Measurements from ENCODE around the gene AKT1S1.

- TF ChIP-seq ZNF501 (tag by site-specific recombination; IDR thresholded peaks at IDR 0.05) (no peak), ZNF23 (tag by site-specific recombination; IDR thresholded peaks at IDR 0.05; ENCODE audit: borderline replicate concordance) (no peak), ZNF785 (tag by site-specific recombination; IDR thresholded peaks at IDR 0.05) (no peak), ZNF747 (tag by site-specific recombination; IDR thresholded peaks at IDR 0.05) (no peak), ZNF830 (tag by site-specific recombination; IDR thresholded peaks at IDR 0.05; ENCODE audit: low read depth) (no peak), ZNF16 (tag by site-specific recombination; IDR thresholded peaks at IDR 0.05; ENCODE audit: low read depth) (no peak), SETDB1 (IDR thresholded peaks at IDR 0.05; ENCODE audit: insufficient read length, low read length) (no peak), YY1 (tag by site-specific recombination; IDR thresholded peaks at IDR 0.05) (no peak), GLI4 (tag by site-specific recombination; IDR thresholded peaks at IDR 0.05) (no peak)
- TF ChIP-seq, protein P1, sequence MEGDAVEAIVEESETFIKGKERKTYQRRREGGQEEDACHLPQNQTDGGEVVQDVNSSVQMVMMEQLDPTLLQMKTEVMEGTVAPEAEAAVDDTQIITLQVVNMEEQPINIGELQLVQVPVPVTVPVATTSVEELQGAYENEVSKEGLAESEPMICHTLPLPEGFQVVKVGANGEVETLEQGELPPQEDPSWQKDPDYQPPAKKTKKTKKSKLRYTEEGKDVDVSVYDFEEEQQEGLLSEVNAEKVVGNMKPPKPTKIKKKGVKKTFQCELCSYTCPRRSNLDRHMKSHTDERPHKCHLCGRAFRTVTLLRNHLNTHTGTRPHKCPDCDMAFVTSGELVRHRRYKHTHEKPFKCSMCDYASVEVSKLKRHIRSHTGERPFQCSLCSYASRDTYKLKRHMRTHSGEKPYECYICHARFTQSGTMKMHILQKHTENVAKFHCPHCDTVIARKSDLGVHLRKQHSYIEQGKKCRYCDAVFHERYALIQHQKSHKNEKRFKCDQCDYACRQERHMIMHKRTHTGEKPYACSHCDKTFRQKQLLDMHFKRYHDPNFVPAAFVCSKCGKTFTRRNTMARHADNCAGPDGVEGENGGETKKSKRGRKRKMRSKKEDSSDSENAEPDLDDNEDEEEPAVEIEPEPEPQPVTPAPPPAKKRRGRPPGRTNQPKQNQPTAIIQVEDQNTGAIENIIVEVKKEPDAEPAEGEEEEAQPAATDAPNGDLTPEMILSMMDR (tag by site-specific recombination; IDR thresholded peaks at IDR 0.05) = no peak
These were observed 15.6 kb upstream of the AKT1S1 start for GRCh38 chr19:49892716-49893115.
